ENCODE measurements around the gene RARB.

The RARB gene

GRCh38 chr3:25469558-25469957 is 41.5 kb downstream of the RARB start:
- no peak overlapping the region for H3K27ac ChIP-seq (replicated peaks)

DNA sequence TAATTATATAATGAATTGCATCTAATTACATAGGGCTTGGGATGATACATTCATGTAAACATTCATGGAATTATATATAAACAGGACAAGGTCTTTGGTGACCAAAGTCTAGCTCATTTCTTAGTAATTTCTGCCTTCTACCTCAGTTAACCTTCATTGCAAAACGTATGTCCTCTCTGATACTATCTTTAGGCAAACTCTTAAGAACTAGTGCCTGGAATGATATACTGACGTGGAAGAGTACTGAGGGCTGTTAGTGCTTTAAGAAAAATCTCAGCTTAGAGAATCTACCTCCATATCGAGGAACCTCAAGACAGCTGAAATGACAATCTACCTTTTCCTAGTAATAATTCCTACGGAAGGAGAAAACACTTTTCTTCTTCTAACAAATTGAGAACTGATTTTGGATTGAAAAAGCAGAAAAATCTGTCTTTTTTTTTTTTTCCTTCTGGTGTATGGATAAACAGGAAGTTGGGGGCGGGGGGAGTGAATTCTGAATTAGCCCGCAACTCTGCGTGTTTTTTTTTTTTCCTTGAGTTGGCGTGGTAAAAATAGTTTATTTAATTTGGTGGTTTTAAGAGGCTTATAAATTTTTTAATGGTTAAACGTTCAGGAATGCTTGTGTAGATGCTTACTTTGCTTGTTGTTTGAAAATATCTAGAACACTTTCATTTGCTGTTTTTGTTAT is 43.2 kb downstream of the RARB start:
- Histone ChIP-seq H3K4me3 (replicated peaks; ENCODE audit: insufficient read depth, low read length) (no peak overlapping the region), H3K27ac (replicated peaks) (no peak overlapping the region), H3K27me3 (ENCODE audit: insufficient read depth, poor library complexity, severe bottlenecking) (no peaks in the 10 kb centered on the region)
- no peak for TF ChIP-seq POLR2AphosphoS5 (IDR thresholded peaks at IDR 0.05; ENCODE audit: low read depth)
- TF ChIP-seq, protein P1, sequence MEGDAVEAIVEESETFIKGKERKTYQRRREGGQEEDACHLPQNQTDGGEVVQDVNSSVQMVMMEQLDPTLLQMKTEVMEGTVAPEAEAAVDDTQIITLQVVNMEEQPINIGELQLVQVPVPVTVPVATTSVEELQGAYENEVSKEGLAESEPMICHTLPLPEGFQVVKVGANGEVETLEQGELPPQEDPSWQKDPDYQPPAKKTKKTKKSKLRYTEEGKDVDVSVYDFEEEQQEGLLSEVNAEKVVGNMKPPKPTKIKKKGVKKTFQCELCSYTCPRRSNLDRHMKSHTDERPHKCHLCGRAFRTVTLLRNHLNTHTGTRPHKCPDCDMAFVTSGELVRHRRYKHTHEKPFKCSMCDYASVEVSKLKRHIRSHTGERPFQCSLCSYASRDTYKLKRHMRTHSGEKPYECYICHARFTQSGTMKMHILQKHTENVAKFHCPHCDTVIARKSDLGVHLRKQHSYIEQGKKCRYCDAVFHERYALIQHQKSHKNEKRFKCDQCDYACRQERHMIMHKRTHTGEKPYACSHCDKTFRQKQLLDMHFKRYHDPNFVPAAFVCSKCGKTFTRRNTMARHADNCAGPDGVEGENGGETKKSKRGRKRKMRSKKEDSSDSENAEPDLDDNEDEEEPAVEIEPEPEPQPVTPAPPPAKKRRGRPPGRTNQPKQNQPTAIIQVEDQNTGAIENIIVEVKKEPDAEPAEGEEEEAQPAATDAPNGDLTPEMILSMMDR (IDR thresholded peaks at IDR 0.05; ENCODE audit: insufficient read depth, low read length): no peak
- TF ChIP-seq SPI1 (IDR thresholded peaks at IDR 0.05; ENCODE audit: borderline replicate concordance, low read depth): no peak
- TF ChIP-seq, protein P2, sequence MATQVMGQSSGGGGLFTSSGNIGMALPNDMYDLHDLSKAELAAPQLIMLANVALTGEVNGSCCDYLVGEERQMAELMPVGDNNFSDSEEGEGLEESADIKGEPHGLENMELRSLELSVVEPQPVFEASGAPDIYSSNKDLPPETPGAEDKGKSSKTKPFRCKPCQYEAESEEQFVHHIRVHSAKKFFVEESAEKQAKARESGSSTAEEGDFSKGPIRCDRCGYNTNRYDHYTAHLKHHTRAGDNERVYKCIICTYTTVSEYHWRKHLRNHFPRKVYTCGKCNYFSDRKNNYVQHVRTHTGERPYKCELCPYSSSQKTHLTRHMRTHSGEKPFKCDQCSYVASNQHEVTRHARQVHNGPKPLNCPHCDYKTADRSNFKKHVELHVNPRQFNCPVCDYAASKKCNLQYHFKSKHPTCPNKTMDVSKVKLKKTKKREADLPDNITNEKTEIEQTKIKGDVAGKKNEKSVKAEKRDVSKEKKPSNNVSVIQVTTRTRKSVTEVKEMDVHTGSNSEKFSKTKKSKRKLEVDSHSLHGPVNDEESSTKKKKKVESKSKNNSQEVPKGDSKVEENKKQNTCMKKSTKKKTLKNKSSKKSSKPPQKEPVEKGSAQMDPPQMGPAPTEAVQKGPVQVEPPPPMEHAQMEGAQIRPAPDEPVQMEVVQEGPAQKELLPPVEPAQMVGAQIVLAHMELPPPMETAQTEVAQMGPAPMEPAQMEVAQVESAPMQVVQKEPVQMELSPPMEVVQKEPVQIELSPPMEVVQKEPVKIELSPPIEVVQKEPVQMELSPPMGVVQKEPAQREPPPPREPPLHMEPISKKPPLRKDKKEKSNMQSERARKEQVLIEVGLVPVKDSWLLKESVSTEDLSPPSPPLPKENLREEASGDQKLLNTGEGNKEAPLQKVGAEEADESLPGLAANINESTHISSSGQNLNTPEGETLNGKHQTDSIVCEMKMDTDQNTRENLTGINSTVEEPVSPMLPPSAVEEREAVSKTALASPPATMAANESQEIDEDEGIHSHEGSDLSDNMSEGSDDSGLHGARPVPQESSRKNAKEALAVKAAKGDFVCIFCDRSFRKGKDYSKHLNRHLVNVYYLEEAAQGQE (IDR thresholded peaks at IDR 0.05; ENCODE audit: insufficient replicate concordance, low read depth): no peak
- no peak for TF ChIP-seq GABPA (IDR thresholded peaks at IDR 0.05; ENCODE audit: low read depth)
- no peak for DNase-seq (ENCODE audit: low read depth in 1 of 2, low spot score in 1 of 2)

More at GRCh38 chr3:25469558-25469957, 41.5 kb downstream of the RARB start:
- no peak for DNase-seq (ENCODE audit: low read depth in 1 of 2, low spot score in 1 of 2)
- Histone ChIP-seq H3K27me3 (ENCODE audit: insufficient read depth, poor library complexity, severe bottlenecking) (no peaks in the 10 kb centered on the region), H3K4me3 (replicated peaks; ENCODE audit: insufficient read depth, low read length) (no peak overlapping the region)
- TF ChIP-seq SPI1 (IDR thresholded peaks at IDR 0.05; ENCODE audit: borderline replicate concordance, low read depth): no peak
- TF ChIP-seq, protein P1 (IDR thresholded peaks at IDR 0.05; ENCODE audit: insufficient read depth, low read length): no peak
- no peak for TF ChIP-seq POLR2AphosphoS5 (IDR thresholded peaks at IDR 0.05; ENCODE audit: low read depth)
- TF ChIP-seq, protein P2 (IDR thresholded peaks at IDR 0.05; ENCODE audit: insufficient replicate concordance, low read depth): no peak
- TF ChIP-seq GABPA (IDR thresholded peaks at IDR 0.05; ENCODE audit: low read depth): no peak

DNA sequence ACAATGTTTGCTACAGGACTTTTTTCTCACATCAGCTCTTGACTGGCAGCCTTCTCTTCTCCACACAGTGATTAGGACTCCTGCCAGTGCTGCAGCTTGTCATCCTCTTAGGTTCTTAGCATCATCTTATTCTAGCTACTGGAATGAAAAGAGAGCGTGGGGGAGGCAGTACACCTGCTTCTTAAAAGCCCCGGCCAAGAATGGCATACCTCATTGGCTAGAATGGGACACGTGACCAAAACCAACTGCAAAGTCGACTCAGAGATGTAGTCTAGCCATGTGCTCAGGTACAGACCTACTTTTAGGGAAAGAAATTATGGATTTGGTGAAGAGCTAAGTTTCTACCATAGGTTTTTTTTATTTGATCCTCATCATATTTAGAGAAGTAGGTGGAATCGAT is 44.1 kb downstream of the RARB start:
- H3K4me3 ChIP-seq (replicated peaks; ENCODE audit: insufficient read depth, low read length): no peak overlapping the region
- TF ChIP-seq GABPA (IDR thresholded peaks at IDR 0.05; ENCODE audit: low read depth): no peak
- TF ChIP-seq, protein P2 (IDR thresholded peaks at IDR 0.05; ENCODE audit: insufficient replicate concordance, low read depth): no peak
- TF ChIP-seq POLR2AphosphoS5 (IDR thresholded peaks at IDR 0.05; ENCODE audit: low read depth): no peak
- TF ChIP-seq, protein P1 (IDR thresholded peaks at IDR 0.05; ENCODE audit: insufficient read depth, low read length): no peak
- H3K27ac ChIP-seq (replicated peaks): no peak overlapping the region
- H3K27me3 ChIP-seq (ENCODE audit: insufficient read depth, poor library complexity, severe bottlenecking): no peaks in the 10 kb centered on the region
- DNase-seq (ENCODE audit: low read depth in 1 of 2, low spot score in 1 of 2): no peak
